ENCODE data around the gene SLC50A1. TPM values are rescaled to one million over a fixed set of nuclear protein-coding genes. Genes with fewer than 3 reads are reported as not detected.

SLC50A1 gene
- total and polyA plus RNA-seq, 11 donors = 5.4 to 36.0 (median 10.5) TPM

DNA sequence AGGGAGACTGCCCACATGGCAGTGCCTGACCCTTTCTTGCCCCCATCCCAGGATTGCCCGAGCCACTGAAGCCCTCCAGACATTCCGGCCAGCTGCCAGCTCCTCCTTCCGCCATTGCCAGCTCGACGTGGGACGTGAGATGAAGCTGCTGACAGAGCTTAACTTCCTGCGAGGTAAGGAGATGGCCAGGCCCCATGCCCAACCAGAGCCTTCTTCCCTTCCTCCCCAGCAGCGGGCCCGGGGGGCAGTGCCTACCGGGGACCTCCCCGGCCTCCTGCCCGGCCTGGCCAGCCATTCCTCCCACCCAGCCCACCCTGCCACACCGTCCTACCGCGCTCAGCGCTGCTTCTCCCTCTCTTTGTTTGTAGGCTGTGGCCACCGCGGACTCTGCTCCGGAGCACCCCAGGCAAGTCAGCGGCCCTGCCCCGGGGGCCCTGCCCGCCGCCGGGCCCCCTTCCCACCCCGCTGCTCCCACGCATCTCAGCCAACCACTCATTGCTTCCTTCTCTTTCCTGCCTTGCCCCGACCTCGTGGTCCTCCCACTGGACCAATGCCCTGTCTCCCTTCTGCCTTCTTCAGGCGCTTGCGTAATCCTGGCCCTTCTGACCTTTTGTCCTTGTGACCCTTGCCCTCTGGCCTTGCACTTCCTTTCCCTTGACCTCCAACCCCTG is 42.9 kb downstream of the SLC50A1 start:
- DNase-seq = peak in 3 of 5 donors; percentile 16 to 54 (median 39)
- no peaks in the 10 kb centered on the region for H3K36me3 ChIP-seq
- H3K27me3 ChIP-seq = peaks cover 0 to 25% (median 14%) of the 10 kb centered on the region in 9 donors
- peak overlapping the region in 1 of 12 donors; percentile 42 for H3K27ac ChIP-seq
- H3K9me3 ChIP-seq = no peaks in the 10 kb centered on the region
- peaks cover 0 to 29% (median 8%) of the 10 kb centered on the region in 12 donors for H3K4me1 ChIP-seq
- H3K4me3 ChIP-seq = peak overlapping the region in 3 of 12 donors; percentile 7 to 44 (median 23)
- ATAC-seq = no peak
- intact Hi-C loops (cut with DNase I) = loop anchor here in 6 of 10 donors (5.0 to 10.0 kb wide), 3 partner anchors 46 to 416 kb away; no protein-coding TSS in a partner anchor
- 80 to 82% (median 81%) methylated on average over 30 of the region's 30 CpGs for WGBS, 4 donors
- no peak for TF ChIP-seq POLR2A (IDR thresholded peaks at IDR 0.05)
- TF ChIP-seq, protein P1, sequence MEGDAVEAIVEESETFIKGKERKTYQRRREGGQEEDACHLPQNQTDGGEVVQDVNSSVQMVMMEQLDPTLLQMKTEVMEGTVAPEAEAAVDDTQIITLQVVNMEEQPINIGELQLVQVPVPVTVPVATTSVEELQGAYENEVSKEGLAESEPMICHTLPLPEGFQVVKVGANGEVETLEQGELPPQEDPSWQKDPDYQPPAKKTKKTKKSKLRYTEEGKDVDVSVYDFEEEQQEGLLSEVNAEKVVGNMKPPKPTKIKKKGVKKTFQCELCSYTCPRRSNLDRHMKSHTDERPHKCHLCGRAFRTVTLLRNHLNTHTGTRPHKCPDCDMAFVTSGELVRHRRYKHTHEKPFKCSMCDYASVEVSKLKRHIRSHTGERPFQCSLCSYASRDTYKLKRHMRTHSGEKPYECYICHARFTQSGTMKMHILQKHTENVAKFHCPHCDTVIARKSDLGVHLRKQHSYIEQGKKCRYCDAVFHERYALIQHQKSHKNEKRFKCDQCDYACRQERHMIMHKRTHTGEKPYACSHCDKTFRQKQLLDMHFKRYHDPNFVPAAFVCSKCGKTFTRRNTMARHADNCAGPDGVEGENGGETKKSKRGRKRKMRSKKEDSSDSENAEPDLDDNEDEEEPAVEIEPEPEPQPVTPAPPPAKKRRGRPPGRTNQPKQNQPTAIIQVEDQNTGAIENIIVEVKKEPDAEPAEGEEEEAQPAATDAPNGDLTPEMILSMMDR (IDR thresholded peaks at IDR 0.05) = no peak

DNA sequence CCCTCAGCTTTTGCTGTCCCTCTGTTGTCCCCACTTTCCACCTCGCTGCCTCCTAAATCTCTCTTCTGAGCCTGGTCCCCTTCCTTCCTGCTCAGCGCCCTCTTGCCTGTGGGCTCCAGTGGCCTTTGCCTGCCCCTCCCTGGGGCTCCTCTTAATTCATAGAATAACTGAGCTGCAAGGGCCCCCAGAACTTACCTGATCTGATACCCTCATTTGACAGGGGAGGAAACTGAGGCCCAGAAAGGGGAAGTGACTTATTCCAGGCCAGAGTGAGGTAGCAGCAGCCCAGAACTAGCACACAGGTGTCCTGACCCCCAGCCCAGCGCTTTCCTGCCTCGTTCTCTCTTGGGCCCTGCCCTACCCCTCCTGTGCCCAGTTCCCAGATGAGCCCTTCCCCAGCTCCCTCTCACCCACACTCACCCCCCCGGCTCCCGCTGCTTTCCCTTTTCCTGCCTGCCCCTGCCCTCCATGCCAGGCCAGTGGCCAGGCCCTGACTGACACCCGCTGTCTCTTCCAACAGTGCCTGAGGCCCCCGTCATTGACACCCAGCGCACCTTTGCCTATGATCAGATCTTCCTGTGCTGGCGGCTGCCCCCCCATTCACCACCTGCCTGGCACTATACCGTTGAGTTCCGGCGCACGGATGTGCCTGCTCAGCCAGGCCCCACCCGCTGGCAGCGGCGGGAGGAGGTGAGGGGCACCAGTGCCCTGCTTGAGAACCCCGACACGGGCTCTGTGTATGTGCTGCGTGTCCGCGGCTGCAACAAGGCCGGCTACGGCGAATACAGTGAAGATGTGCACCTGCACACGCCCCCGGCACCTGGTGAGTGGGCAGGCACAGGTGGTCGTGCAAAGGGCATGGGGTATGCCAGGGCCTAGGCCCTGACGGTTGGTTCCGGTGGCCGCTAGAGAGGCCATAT is 43.7 kb downstream of the SLC50A1 start:
- intact Hi-C loops (cut with DNase I) = loop anchor here in 6 of 10 donors (5.0 to 10.0 kb wide), 3 partner anchors 45 to 415 kb away; no protein-coding TSS in a partner anchor
- no peak for ATAC-seq
- Histone ChIP-seq H3K9me3 (no peaks in the 10 kb centered on the region), H3K4me3 (no peak overlapping the region), H3K36me3 (no peaks in the 10 kb centered on the region), H3K27me3 (peaks cover 0 to 17% (median 9%) of the 10 kb centered on the region in 9 donors), H3K4me1 (peaks cover 0 to 21% (median 2%) of the 10 kb centered on the region in 12 donors), H3K27ac (peak overlapping the region in 1 of 12 donors; percentile 42)
- 94 to 97% (median 95%) methylated on average over 16 to 31 of the region's 31 CpGs for WGBS, 4 donors
- TF ChIP-seq, protein P1 (IDR thresholded peaks at IDR 0.05) = no peak
- no peak for TF ChIP-seq POLR2A (IDR thresholded peaks at IDR 0.05)
- peak in 2 of 5 donors; percentile 12 to 64 for DNase-seq

DNA sequence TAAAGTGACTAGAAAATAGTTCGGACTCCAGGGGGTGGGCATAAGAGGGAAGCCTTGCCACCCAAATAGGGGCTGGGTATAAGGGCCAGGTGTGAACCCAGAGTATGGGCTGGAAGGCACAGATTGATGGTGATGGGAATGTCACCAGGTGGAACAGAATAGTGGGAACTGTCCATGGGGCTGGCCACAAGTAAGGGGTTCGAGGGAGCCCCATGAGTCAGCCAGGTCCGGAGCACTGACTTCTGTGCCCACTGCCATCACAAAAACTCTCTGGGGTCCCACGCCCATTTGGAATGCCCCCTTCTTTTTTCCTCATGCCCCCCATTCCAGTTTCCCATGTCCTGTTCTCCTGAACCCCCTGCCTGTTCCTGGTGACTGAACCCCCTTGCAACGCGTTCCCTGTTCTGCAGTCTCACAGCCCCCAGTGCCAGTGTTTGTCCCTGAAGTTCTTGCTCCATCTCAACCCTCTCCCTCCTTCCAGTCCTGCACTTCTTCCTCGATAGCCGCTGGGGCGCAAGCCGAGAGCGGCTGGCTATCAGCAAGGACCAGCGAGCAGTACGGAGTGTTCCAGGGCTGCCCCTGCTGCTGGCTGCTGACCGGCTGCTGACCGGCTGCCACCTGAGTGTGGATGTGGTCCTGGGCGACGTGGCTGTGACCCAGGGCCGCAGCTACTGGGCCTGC is 45.9 kb downstream of the SLC50A1 start:
- intact Hi-C loops (cut with DNase I) = no loop called here
- TF ChIP-seq, protein P1 (IDR thresholded peaks at IDR 0.05) = no peak
- no peak for TF ChIP-seq POLR2A (IDR thresholded peaks at IDR 0.05)
- Histone ChIP-seq H3K36me3 (no peaks in the 10 kb centered on the region), H3K4me1 (peaks cover 0 to 20% (median 8%) of the 10 kb centered on the region in 12 donors), H3K4me3 (no peak overlapping the region), H3K27ac (no peak overlapping the region), H3K9me3 (no peaks in the 10 kb centered on the region), H3K27me3 (no peaks in the 10 kb centered on the region)
- peak in 1 of 5 donors; percentile 59 for DNase-seq
- ATAC-seq = no peak
- 87 to 92% (median 91%) methylated on average over 18 of the region's 18 CpGs for WGBS, 4 donors
